Activated CD4-positive, alpha-beta T cell treated with anti-CD3 and anti-CD28 coated beads, Interleukin-2, amount 50 U/mL, for 48 hours (primary cell): ENCODE data around the gene LGALS12.
"Not testable (repeated sequence)": the region's sequence is repeated elsewhere in the genome, so short reads cannot be mapped to it uniquely, and the experiment has no call there.

Source experiments
- DNase-seq, 2 experiments: peaks; one replicate each; pipeline ENCODE4 v3.0.0-alpha.2; 2020

Gene LGALS12

GRCh38 chr11:63534895-63535461 is 29.1 kb downstream of the LGALS12 start:
- DNase-seq: peak in 1 of 2 experiments; percentile 16

DNA sequence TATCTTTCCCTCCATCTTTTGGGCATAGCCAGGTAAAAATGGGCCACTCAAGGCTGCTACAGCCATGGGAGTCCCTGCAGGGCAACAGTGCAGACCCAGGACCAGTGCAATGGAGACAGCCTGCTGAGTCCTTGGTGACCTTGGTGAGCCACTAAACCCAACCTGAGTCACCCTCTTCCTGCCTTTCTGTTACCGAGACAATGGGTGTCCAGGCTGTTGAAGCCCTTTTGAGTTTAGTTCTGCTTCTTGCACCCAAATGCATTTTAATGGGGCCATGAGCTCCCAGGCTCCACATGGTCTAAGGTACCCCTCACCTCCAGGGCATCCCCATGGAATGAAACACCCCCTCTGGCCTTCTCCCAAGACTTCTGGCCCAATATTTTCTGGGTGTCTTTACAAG is 29.9 kb downstream of the LGALS12 start:
- DNase-seq: peak; percentile 43 to 44

GRCh38 chr11:63536669-63537292 is 30.9 kb downstream of the LGALS12 start, which contains the start of gene PLAAT4:
TSS of gene PLAAT4 (plus strand) at chr11:63536808. CDS start at chr11:63536869, 61 bp downstream.
- DNase-seq: peak; percentile 31 to 41

DNA sequence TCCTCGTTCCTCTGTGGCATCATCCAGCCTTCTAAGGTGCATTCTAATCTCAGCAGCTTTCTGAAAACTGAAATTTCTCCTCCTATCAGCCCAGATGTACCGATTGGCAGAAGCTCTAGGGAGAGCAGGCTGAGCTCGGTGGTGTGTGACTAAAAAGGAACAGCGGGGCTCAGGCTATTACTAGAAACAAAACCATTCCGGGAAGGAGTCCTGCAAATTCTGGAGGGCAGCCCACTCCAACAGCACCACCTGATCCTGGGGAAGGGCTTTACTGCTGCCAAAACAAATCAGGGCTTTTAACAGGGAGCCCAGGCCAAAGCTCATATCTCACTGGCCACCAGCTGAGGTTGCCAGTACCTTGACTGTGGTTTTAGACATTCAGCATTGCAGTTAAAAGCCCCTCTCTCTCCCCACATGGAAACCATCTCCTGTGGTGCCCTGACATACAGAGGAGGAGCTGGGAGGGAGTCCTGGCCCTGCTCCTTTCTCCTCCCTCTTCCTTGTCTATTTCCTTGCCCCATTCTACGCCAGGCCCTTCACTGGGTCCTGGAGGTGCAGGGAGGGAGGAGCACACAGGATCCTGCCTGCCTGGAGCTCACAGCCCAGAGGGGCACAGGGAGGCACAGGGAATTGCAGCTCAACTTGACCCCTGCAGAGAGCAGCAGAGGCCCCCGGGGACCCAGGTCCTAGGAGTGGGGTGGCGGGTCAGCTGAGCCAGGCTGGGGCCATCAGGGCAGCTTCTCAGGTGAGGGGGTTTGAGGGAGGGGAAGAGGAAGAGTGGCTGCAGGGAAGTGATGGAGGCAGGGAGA is 31.6 kb downstream of the LGALS12 start:
- DNase-seq: peak; percentile 23 to 41

- not testable (repeated sequence) for DNase-seq
These were observed 36.6 kb downstream of the LGALS12 start for GRCh38 chr11:63542506-63542905.

GRCh38 chr11:63543711-63544110 is 37.8 kb downstream of the LGALS12 start:
- no peak for DNase-seq

DNA sequence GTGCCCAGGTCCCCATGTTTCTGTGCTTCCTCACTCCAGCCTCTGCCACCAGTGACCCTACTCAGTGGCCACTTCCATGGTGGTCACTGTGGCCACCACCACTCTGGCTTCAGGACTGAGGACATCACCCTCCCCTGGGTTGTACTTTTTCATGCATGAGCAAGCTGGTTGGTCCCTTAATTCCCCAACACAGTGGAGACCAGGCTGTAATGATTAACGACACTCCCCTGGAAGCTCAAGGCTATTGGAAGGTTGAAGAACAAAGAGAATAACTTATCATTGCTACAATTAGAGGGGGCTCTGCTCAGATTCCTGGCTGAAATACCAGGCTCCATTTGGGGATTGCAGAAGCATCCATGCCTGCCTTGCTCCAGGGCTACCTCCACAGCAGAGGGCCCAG is 41.2 kb downstream of the LGALS12 start:
- no peak for DNase-seq

DNA sequence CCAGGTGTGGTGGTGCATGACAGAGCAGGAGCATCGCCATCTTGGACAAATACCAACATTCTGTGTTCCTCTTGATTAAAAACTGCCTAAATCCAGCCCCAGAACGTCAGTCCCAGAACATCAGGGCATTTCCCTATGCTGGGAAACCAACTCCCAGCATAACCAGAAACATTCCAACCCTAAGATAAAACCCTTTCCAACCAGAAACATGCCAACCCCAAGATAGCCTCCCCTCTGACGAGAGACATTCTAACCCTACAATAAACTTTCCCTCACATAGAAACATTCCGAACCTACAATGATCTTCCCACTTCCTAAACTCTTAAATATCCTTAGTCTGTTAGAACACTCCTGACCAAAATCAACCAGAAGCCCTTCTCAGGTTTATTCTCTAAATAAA is 42.3 kb downstream of the LGALS12 start:
- no peak for DNase-seq

DNA sequence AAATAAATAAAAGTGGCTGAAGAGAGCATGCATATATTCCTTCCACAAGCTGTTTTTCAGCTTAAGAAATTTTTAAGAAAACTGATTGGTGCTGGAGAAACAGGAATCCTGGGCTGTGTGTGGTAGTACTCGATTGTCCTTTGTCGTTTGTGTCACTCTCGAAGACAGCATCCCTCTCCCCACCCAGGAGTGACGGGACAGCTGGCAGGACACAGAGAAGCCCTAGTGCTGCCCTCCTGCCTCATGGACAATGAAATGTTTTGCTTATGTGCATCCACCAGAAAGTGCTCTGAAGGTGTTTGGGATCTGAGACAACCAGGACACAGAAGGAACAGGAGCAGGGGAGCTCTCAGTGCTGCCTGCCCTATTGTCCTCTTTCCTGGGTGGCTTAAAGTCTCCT is 43.5 kb downstream of the LGALS12 start:
- no peak for DNase-seq

DNA sequence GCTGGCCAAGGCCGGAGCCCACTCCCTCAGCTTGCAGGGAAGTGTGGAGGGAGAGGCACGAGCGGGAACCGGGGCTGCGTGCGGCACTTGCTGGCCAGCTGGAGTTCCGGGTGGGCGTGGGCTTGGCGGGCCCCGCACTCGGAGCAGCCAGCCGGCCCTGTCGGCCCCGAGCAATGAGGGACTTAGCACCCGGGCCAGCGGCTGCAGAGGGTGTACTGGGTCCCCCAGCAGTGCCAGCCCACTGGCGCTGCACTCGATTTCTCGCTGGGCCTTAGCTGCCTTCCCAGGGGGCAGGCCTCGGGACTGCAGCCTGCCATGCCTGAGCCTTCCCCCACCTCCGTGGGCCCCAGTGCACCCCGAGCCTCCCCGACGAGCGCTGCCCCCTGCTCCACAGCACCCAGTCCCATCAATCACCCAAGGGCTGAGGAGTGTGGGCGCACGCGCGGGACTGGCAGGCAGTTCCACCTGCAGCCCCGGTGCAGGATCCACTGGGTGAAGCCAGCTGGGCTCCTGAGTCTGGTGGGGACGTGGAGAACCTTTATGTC is 44.3 kb downstream of the LGALS12 start:
- DNase-seq: not testable (repeated sequence)

- no peak for DNase-seq
These were observed 45.4 kb downstream of the LGALS12 start for GRCh38 chr11:63551091-63551888.

- DNase-seq: no peak
These were observed 46.0 kb downstream of the LGALS12 start for GRCh38 chr11:63551889-63552266.

DNA sequence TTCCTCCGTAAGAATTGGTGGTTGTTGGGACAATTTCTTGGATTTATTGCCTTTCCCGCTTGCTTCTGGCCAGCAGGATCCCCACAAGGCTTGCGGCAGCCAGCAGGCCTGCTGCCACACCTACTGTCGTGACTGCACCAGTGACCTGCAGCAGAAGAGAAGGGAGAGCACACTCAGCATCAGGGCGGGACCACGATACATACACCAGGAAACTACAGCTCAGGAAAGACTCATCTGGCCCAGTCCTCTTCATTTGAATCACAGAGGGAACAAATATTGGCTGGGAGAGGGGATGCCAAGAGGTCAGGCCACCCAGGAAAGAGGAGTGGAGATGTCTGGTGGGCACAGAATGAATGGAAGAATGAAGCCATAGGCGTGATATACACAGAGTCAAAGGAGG is 47.0 kb downstream of the LGALS12 start:
- no peak for DNase-seq

DNA sequence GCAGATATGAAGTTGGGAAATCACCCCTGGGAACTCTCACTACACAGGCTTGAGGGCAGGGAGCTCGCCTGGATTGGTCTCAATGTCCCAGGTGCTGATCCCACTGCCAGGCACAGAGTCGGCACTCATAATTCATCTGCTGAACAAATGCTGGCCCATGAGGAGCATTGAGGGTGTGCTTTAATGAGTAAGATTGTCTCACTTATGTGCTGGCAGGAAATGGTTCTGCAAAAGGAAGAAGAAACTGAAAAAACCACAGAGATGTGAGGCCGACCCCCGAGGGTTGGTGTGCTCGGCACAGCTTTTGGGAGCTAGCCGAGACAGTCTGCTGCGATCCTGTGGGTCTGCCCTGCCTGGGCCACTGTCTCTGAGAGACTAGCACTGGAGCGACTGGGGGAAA is 47.9 kb downstream of the LGALS12 start:
- DNase-seq: peak; percentile 37 to 51

GRCh38 chr11:63554877-63555223 is 49.0 kb downstream of the LGALS12 start:
- no peak for DNase-seq

- DNase-seq: no peak
These were observed 50.6 kb downstream of the LGALS12 start for GRCh38 chr11:63556404-63557013.

GRCh38 chr11:63557570-63557969 is 51.7 kb downstream of the LGALS12 start:
- no peak for DNase-seq

- no peak for DNase-seq
These were observed 52.7 kb downstream of the LGALS12 start for GRCh38 chr11:63558459-63559157.

GRCh38 chr11:63560506-63561180 is 54.8 kb downstream of the LGALS12 start:
- DNase-seq: no peak

GRCh38 chr11:63563201-63564055 is 57.5 kb downstream of the LGALS12 start, which contains the start of gene PLAAT2:
TSS of gene PLAAT2 (minus strand) at chr11:63563379. CDS start at chr11:63563324, 55 bp downstream.
- no peak for DNase-seq
